Measurements from ENCODE around the gene TMEM92. TPM values are rescaled to one million over a fixed set of nuclear protein-coding genes. Genes with fewer than 3 reads are reported as not detected.

TMEM92 gene
- total RNA-seq, 5 donors from 2014 or later (not counting 1 experiment from before 2014, with no cell fraction given): not detected

GRCh38 chr17:50290933-50291332, 16.7 kb downstream of the TMEM92 start:
- WGBS (ENCODE audit: insufficient coverage): no CpG with 5 or more reads among the region's 1 CpG
- Histone ChIP-seq H3K27ac (ENCODE audit: low read length) (no peak overlapping the region), H3K27me3 (replicated peaks in 1 of 2; ENCODE audit: control insufficient read depth in 2 of 2, extremely low read depth in 1 of 2, insufficient read depth in 2 of 2, low read length in 1 of 2) (peaks cover 0 to 33% of the 10 kb centered on the region in 2 experiments), H3K4me1 (ENCODE audit: control insufficient read depth in 1 of 2, extremely low read depth in 1 of 2, insufficient read depth in 2 of 2, low read length in 2 of 2) (no peaks in the 10 kb centered on the region), H3K36me3 (ENCODE audit: control insufficient read depth in 2 of 2, extremely low read depth in 1 of 2, insufficient read depth in 1 of 2, low read length in 1 of 2) (no peaks in the 10 kb centered on the region), H3K9me3 (no peaks in the 10 kb centered on the region), H3K4me3 (ENCODE audit: control insufficient read depth in 1 of 2, extremely low read depth in 1 of 2, low read length in 1 of 2) (no peak overlapping the region)
- ChIA-PET CTCF (interaction anchor here in 1 of 2 donors (0.7 kb wide), 1 partner anchor 243 kb away, joined by 3 read pairs; no protein-coding TSS in a partner anchor), POLR2A (interaction anchor here in 1 of 2 donors (0.7 kb wide), 1 partner anchor 143 kb away, joined by 4 read pairs; no protein-coding TSS in a partner anchor)
- H3K27me3 Mint-ChIP-seq: peaks cover 37% of the 10 kb centered on the region in 2 donors
- peaks cover 0 to 2% (median 0%) of the 10 kb centered on the region in 3 donors for H3K4me1 Mint-ChIP-seq
- no peak overlapping the region for H3K4me3 Mint-ChIP-seq
- no peak for DNase-seq
- no peaks in the 10 kb centered on the region for H3K9me3 Mint-ChIP-seq
- no peaks in the 10 kb centered on the region for H3K36me3 Mint-ChIP-seq
- H3K27ac Mint-ChIP-seq: no peak overlapping the region
- no peak for ATAC-seq (replicated peaks in 1 of 4)

- POLR2A ChIA-PET: no interaction called here
- no CpG with 5 or more reads among the region's 3 CpGs for WGBS (ENCODE audit: insufficient coverage)
- no peaks in the 10 kb centered on the region for H3K4me1 ChIP-seq (ENCODE audit: control insufficient read depth in 1 of 2, extremely low read depth in 1 of 2, insufficient read depth in 2 of 2, low read length in 2 of 2)
- Mint-ChIP-seq H3K27me3 (peaks cover 31 to 34% of the 10 kb centered on the region in 2 donors), H3K4me1 (peaks cover 0 to 2% (median 0%) of the 10 kb centered on the region in 3 donors), H3K27ac (no peak overlapping the region), H3K36me3 (no peaks in the 10 kb centered on the region), H3K4me3 (no peak overlapping the region), H3K9me3 (no peaks in the 10 kb centered on the region)
- H3K27me3 ChIP-seq (replicated peaks in 1 of 2; ENCODE audit: control insufficient read depth in 2 of 2, extremely low read depth in 1 of 2, insufficient read depth in 2 of 2, low read length in 1 of 2): peaks cover 0 to 28% of the 10 kb centered on the region in 2 experiments
- CTCF ChIA-PET: interaction anchor here (0.6 to 1.4 kb wide), 2 partner anchors 123 to 1008 kb away, joined by 4 to 6 read pairs; no protein-coding TSS in a partner anchor
- no peak overlapping the region for H3K27ac ChIP-seq (ENCODE audit: low read length)
- H3K9me3 ChIP-seq: no peaks in the 10 kb centered on the region
- ATAC-seq (replicated peaks in 1 of 4) (no peak), DNase-seq (no peak)
- H3K4me3 ChIP-seq (ENCODE audit: control insufficient read depth in 1 of 2, extremely low read depth in 1 of 2, low read length in 1 of 2): no peak overlapping the region
- no peaks in the 10 kb centered on the region for H3K36me3 ChIP-seq (ENCODE audit: control insufficient read depth in 2 of 2, extremely low read depth in 1 of 2, insufficient read depth in 1 of 2, low read length in 1 of 2)
These were observed 18.2 kb downstream of the TMEM92 start for GRCh38 chr17:50292465-50292864.

- Histone ChIP-seq H3K9me3 (no peaks in the 10 kb centered on the region), H3K27me3 (replicated peaks in 1 of 2; ENCODE audit: control insufficient read depth in 2 of 2, extremely low read depth in 1 of 2, insufficient read depth in 2 of 2, low read length in 1 of 2) (peaks cover 0 to 22% of the 10 kb centered on the region in 2 experiments), H3K36me3 (ENCODE audit: control insufficient read depth in 2 of 2, extremely low read depth in 1 of 2, insufficient read depth in 1 of 2, low read length in 1 of 2) (no peaks in the 10 kb centered on the region), H3K4me3 (ENCODE audit: control insufficient read depth in 1 of 2, extremely low read depth in 1 of 2, low read length in 1 of 2) (no peak overlapping the region), H3K4me1 (ENCODE audit: control insufficient read depth in 1 of 2, extremely low read depth in 1 of 2, insufficient read depth in 2 of 2, low read length in 2 of 2) (no peaks in the 10 kb centered on the region), H3K27ac (ENCODE audit: low read length) (no peak overlapping the region)
- Mint-ChIP-seq H3K9me3 (no peaks in the 10 kb centered on the region), H3K4me1 (peaks cover 0 to 2% (median 0%) of the 10 kb centered on the region in 3 donors), H3K27me3 (peaks cover 21 to 27% of the 10 kb centered on the region in 2 donors), H3K36me3 (no peaks in the 10 kb centered on the region), H3K27ac (no peak overlapping the region), H3K4me3 (no peak overlapping the region)
- CTCF ChIA-PET: interaction anchor here in 1 of 2 donors (1.5 kb wide), 1 partner anchor 94 kb away, joined by 6 read pairs; no protein-coding TSS in a partner anchor
- DNase-seq: no peak
- 83% methylated on average over 1 of the region's 4 CpGs for WGBS (ENCODE audit: insufficient coverage)
- ATAC-seq (replicated peaks in 1 of 4): no peak
- POLR2A ChIA-PET: no interaction called here
These were observed 20.8 kb downstream of the TMEM92 start for GRCh38 chr17:50295021-50295420.

GRCh38 chr17:50297407-50297865, 23.2 kb downstream of the TMEM92 start:
- Histone ChIP-seq H3K4me1 (ENCODE audit: control insufficient read depth in 1 of 2, extremely low read depth in 1 of 2, insufficient read depth in 2 of 2, low read length in 2 of 2) (no peaks in the 10 kb centered on the region), H3K27me3 (replicated peaks in 1 of 2; ENCODE audit: control insufficient read depth in 2 of 2, extremely low read depth in 1 of 2, insufficient read depth in 2 of 2, low read length in 1 of 2) (peaks cover 0 to 18% of the 10 kb centered on the region in 2 experiments), H3K27ac (ENCODE audit: low read length) (no peak overlapping the region), H3K9me3 (no peaks in the 10 kb centered on the region), H3K4me3 (ENCODE audit: control insufficient read depth in 1 of 2, extremely low read depth in 1 of 2, low read length in 1 of 2) (no peak overlapping the region), H3K36me3 (ENCODE audit: control insufficient read depth in 2 of 2, extremely low read depth in 1 of 2, insufficient read depth in 1 of 2, low read length in 1 of 2) (no peaks in the 10 kb centered on the region)
- no peaks in the 10 kb centered on the region for H3K4me1 Mint-ChIP-seq
- ATAC-seq (replicated peaks in 1 of 4) (peak; percentile 86 to 99 (median 94)), DNase-seq (peak; percentile 48 to 83 (median 71))
- no peak overlapping the region for H3K27ac Mint-ChIP-seq
- WGBS (ENCODE audit: insufficient coverage): 0% methylated on average over 5 of the region's 7 CpGs
- CTCF ChIA-PET: interaction anchor here (0.5 to 2.6 kb wide), 14 partner anchors 15 to 205 kb away, joined by 3 to 17 read pairs (median 6); no protein-coding TSS in a partner anchor
- H3K4me3 Mint-ChIP-seq: no peak overlapping the region
- H3K36me3 Mint-ChIP-seq: no peaks in the 10 kb centered on the region
- no peaks in the 10 kb centered on the region for H3K9me3 Mint-ChIP-seq
- peaks cover 5 to 12% of the 10 kb centered on the region in 2 donors for H3K27me3 Mint-ChIP-seq
- POLR2A ChIA-PET: no interaction called here

GRCh38 chr17:50298018-50298417, 23.8 kb downstream of the TMEM92 start:
- Mint-ChIP-seq H3K4me3 (no peak overlapping the region), H3K4me1 (no peaks in the 10 kb centered on the region), H3K27ac (no peak overlapping the region), H3K27me3 (peaks cover 4 to 12% of the 10 kb centered on the region in 2 donors), H3K9me3 (no peaks in the 10 kb centered on the region), H3K36me3 (no peaks in the 10 kb centered on the region)
- DNase-seq (no peak), ATAC-seq (replicated peaks in 1 of 4) (no peak)
- no peaks in the 10 kb centered on the region for H3K9me3 ChIP-seq
- no peak overlapping the region for H3K27ac ChIP-seq (ENCODE audit: low read length)
- H3K4me1 ChIP-seq (ENCODE audit: control insufficient read depth in 1 of 2, extremely low read depth in 1 of 2, insufficient read depth in 2 of 2, low read length in 2 of 2): no peaks in the 10 kb centered on the region
- 57% methylated on average over 10 of the region's 11 CpGs for WGBS (ENCODE audit: insufficient coverage)
- POLR2A ChIA-PET: no interaction called here
- no peaks in the 10 kb centered on the region for H3K36me3 ChIP-seq (ENCODE audit: control insufficient read depth in 2 of 2, extremely low read depth in 1 of 2, insufficient read depth in 1 of 2, low read length in 1 of 2)
- peaks cover 0 to 15% of the 10 kb centered on the region in 2 experiments for H3K27me3 ChIP-seq (replicated peaks in 1 of 2; ENCODE audit: control insufficient read depth in 2 of 2, extremely low read depth in 1 of 2, insufficient read depth in 2 of 2, low read length in 1 of 2)
- CTCF ChIA-PET: interaction anchor here (0.5 to 2.6 kb wide), 18 partner anchors 8 to 206 kb away, joined by 3 to 17 read pairs (median 6); partner anchors contain the start of genes LRRC59 (in 1 of the 2) and PDK2 (in 1 of the 2)
- H3K4me3 ChIP-seq (ENCODE audit: control insufficient read depth in 1 of 2, extremely low read depth in 1 of 2, low read length in 1 of 2): no peak overlapping the region

GRCh38 chr17:50299776-50300175, 25.5 kb downstream of the TMEM92 start:
- no peak overlapping the region for H3K27ac Mint-ChIP-seq
- Histone ChIP-seq H3K27me3 (replicated peaks in 1 of 2; ENCODE audit: control insufficient read depth in 2 of 2, extremely low read depth in 1 of 2, insufficient read depth in 2 of 2, low read length in 1 of 2) (peaks cover 0 to 22% of the 10 kb centered on the region in 2 experiments), H3K36me3 (ENCODE audit: control insufficient read depth in 2 of 2, extremely low read depth in 1 of 2, insufficient read depth in 1 of 2, low read length in 1 of 2) (no peaks in the 10 kb centered on the region), H3K9me3 (no peaks in the 10 kb centered on the region), H3K27ac (ENCODE audit: low read length) (no peak overlapping the region), H3K4me1 (ENCODE audit: control insufficient read depth in 1 of 2, extremely low read depth in 1 of 2, insufficient read depth in 2 of 2, low read length in 2 of 2) (no peaks in the 10 kb centered on the region), H3K4me3 (ENCODE audit: control insufficient read depth in 1 of 2, extremely low read depth in 1 of 2, low read length in 1 of 2) (no peak overlapping the region)
- ChIA-PET CTCF (no interaction called here), POLR2A (interaction anchor here in 1 of 2 donors (0.6 kb wide), 1 partner anchor 12 kb away, joined by 3 read pairs; no protein-coding TSS in a partner anchor)
- H3K27me3 Mint-ChIP-seq: peaks cover 9 to 15% of the 10 kb centered on the region in 2 donors
- H3K36me3 Mint-ChIP-seq: no peaks in the 10 kb centered on the region
- WGBS (ENCODE audit: insufficient coverage): 90% methylated on average over 2 of the region's 3 CpGs
- H3K4me1 Mint-ChIP-seq: no peaks in the 10 kb centered on the region
- ATAC-seq (replicated peaks in 1 of 4): no peak
- no peaks in the 10 kb centered on the region for H3K9me3 Mint-ChIP-seq
- DNase-seq: no peak
- H3K4me3 Mint-ChIP-seq: no peak overlapping the region
